ENCODE measurements around the gene ASNS.

DNA sequence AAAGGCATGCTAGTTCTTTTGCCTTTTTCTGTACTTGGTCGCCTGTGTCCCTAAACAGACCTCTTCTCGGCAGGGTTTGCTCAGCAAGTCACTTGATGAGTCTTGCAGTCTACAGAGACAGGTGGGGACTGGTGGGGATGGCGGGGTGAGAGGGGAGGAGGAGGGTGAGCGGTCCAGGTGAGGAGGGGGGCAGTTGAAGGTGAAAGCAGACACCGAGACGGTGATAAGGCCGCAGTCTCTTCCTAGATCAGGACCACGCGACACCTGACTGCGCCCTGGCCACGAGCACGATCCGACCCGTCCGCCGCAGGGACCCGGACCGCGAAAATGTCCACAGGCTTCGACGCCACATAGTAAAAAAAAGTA lies 566 bp downstream of the ASNS start:
- TF ChIP-seq EZH2 (IDR thresholded peaks at IDR 0.05; ENCODE audit: borderline replicate concordance, low read length), result no peak
- TF ChIP-seq, protein P1, sequence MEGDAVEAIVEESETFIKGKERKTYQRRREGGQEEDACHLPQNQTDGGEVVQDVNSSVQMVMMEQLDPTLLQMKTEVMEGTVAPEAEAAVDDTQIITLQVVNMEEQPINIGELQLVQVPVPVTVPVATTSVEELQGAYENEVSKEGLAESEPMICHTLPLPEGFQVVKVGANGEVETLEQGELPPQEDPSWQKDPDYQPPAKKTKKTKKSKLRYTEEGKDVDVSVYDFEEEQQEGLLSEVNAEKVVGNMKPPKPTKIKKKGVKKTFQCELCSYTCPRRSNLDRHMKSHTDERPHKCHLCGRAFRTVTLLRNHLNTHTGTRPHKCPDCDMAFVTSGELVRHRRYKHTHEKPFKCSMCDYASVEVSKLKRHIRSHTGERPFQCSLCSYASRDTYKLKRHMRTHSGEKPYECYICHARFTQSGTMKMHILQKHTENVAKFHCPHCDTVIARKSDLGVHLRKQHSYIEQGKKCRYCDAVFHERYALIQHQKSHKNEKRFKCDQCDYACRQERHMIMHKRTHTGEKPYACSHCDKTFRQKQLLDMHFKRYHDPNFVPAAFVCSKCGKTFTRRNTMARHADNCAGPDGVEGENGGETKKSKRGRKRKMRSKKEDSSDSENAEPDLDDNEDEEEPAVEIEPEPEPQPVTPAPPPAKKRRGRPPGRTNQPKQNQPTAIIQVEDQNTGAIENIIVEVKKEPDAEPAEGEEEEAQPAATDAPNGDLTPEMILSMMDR (IDR thresholded peaks at IDR 0.05; ENCODE audit: low read length), result no peak

Data from OCI-LY1 (cell line).